ENCODE results near the gene MEPCE. TPM values are rescaled to one million over a fixed set of nuclear protein-coding genes. Genes with fewer than 3 reads are reported as not detected.

MEPCE gene
- total and polyA plus RNA-seq, 9 of the 15 experiments (the other 6 are each of a cell fraction or from before 2014, with no cell fraction given): 10.9 to 76.3 (median 44.1) TPM

- TF ChIP-seq HDAC6 (IDR thresholded peaks at IDR 0.05; ENCODE audit: low read depth, low read length): 0 out of 2 replicates have a peak, but pooled peaks have one; percentile 33
- no peak for TF ChIP-seq MCM2 (IDR thresholded peaks at IDR 0.05; ENCODE audit: low read depth)
- no peak for TF ChIP-seq GTF2F1 (IDR thresholded peaks at IDR 0.05; ENCODE audit: low read depth, low read length)
- peak; percentile 66; the same call in 1 of the 2 replicates for TF ChIP-seq E4F1 (CRISPR knock-in tag; IDR thresholded peaks at IDR 0.05; ENCODE audit: borderline replicate concordance)
- no peak for TF ChIP-seq HCFC1 (IDR thresholded peaks at IDR 0.05; ENCODE audit: low read depth, low read length)
- TF ChIP-seq HNRNPL (IDR thresholded peaks at IDR 0.05; ENCODE audit: low read depth, low read length): peak; percentile 52; the same call in 1 of the 2 replicates
- no peak for TF ChIP-seq KLF1 (tag; IDR thresholded peaks at IDR 0.05)
- no peak; the same call in 1 of the 2 replicates for TF ChIP-seq PTBP1 (IDR thresholded peaks at IDR 0.05; ENCODE audit: low read depth, low read length)
- TF ChIP-seq HIVEP1 (CRISPR knock-in tag; IDR thresholded peaks at IDR 0.05): no peak
- TF ChIP-seq ZKSCAN8 (CRISPR knock-in tag; IDR thresholded peaks at IDR 0.05): no peak
- TF ChIP-seq ZMIZ1 (IDR thresholded peaks at IDR 0.05; ENCODE audit: low read depth in 2 of 2, low read length in 2 of 2): no peak
- no peak for TF ChIP-seq TCF7 (IDR thresholded peaks at IDR 0.05; ENCODE audit: borderline replicate concordance)
- no peak for TF ChIP-seq ZNF224 (CRISPR knock-in tag; IDR thresholded peaks at IDR 0.05)
- peak; percentile 77 for TF ChIP-seq POLR2A (conservative IDR thresholded peaks at IDR 0.05)
- TF ChIP-seq ZNF57 (CRISPR knock-in tag; IDR thresholded peaks at IDR 0.05): no peak
- TF ChIP-seq MLLT1 (IDR thresholded peaks at IDR 0.05): peak in 1 of 2 experiments; percentile 15; a peak in 1 of 4 replicates
- TF ChIP-seq EP400 (IDR thresholded peaks at IDR 0.05): peak; percentile 69; the same call in 1 of the 2 replicates
- TF ChIP-seq MTA3 (IDR thresholded peaks at IDR 0.05; ENCODE audit: borderline replicate concordance): peak; percentile 33; the same call in 1 of the 2 replicates
- peak; percentile 41; the same call in 1 of the 2 replicates for TF ChIP-seq ETV5 (CRISPR knock-in tag; IDR thresholded peaks at IDR 0.05; ENCODE audit: low read depth)
- no peak for TF ChIP-seq ZFP36 (IDR thresholded peaks at IDR 0.05; ENCODE audit: low read depth, low read length, partially characterized antibody)
Measured at GRCh38 chr7:100435401-100436304, 6.0 kb downstream of the MEPCE start (continued).
